K562 (cell line): ENCODE data around the gene KNL1. TPM values are rescaled to one million over a fixed set of nuclear protein-coding genes. Genes with fewer than 3 reads are reported as not detected.

ENCODE experiments used
- ATAC-seq: fragments of 200-7000 bp; cut with Tn5 transposase; 3 replicates; pipeline ENCODE4 v1.9.1; 2020; ENCODE audit warnings: moderate library complexity
- BruUV-seq: library from RNA; stranded (reverse); fragments of 400-500 nt; replicated peaks from 2 replicates; lab custom pipeline; 2021; lab: Mats Ljungman, UMichigan
- CTCF ChIA-PET: fragments of 300-600 bp; formaldehyde crosslinking; extraction: SDS; loops from one replicate; lab custom pipeline; 2021; ENCODE audit warnings: low intra/inter-chr PET ratio; lab: Yijun Ruan, JAX
- POLR2A ChIA-PET: fragments of 300-600, 350-650 bp; sonication (Branson Sonifier 250); formaldehyde crosslinking; extraction: SDS; loops from one replicate; lab custom pipeline; 2021; ENCODE audit warnings: antibody characterized with exemption, inconsistent platforms; lab: Yijun Ruan, JAX
- DNase-seq, 4 experiments: peaks; one replicate each; pipeline versions ENCODE4 v3.0.0 to v3.0.0-alpha.2; 2011 to 2018; ENCODE audit warnings: low spot score in 3 of 4, mixed read lengths in 3 of 4; ENCODE audit errors: extremely low read depth in 1 of 4
- FAIRE-seq: peaks from 2 replicates; lab custom pipeline; 2011; peaks lifted over from hg19 to GRCh38; lab: Jason Lieb, UNC
- H2AFZ ChIP-seq: 2 replicates; pipeline ENCODE4 v1.6.0; 2011; ENCODE audit warnings: low read depth, low read length, control low read depth, inconsistent platforms
- H3K27ac ChIP-seq: fragments of 200-600 bp; 3 replicates; pipeline ENCODE4 v1.8.0; 2011; ENCODE audit warnings: low read depth, mild to moderate bottlenecking, control low read depth, inconsistent platforms, low read length, moderate library complexity, mixed read lengths; ENCODE audit errors: extremely low read depth
- H3K27me3 ChIP-seq, 2 experiments: fragments of 300-600 bp in 1 of 2; 2 replicates in 1 of 2; 3 replicates in 1 of 2; pipeline versions ENCODE4 v1.6.0 to v1.8.0; 2011; ENCODE audit warnings: inconsistent platforms in 2 of 2, low read length in 2 of 2, mild to moderate bottlenecking in 1 of 2, mixed read lengths in 1 of 2, moderate library complexity in 1 of 2; ENCODE audit not compliant: control insufficient read depth in 2 of 2, insufficient read depth in 2 of 2
- H3K36me3 ChIP-seq: fragments of 300-600 bp; 3 replicates; pipeline ENCODE4 v1.8.0; 2011; ENCODE audit warnings: mild to moderate bottlenecking, low read length, inconsistent platforms; ENCODE audit not compliant: control insufficient read depth, insufficient read depth
- H3K4me1 ChIP-seq, 2 experiments: fragments of 200-600 bp in 1 of 2; replicated peaks in 1 of 2; 2 replicates in 1 of 2; 3 replicates in 1 of 2; pipeline versions ENCODE4 v1.5.1 to v1.8.0; 2011; ENCODE audit warnings: inconsistent platforms in 2 of 2, low read length in 2 of 2, mild to moderate bottlenecking in 1 of 2, mixed read lengths in 1 of 2, moderate library complexity in 1 of 2; ENCODE audit not compliant: control insufficient read depth in 2 of 2, insufficient read depth in 2 of 2
- H3K4me2 ChIP-seq: 2 replicates; pipeline ENCODE4 v1.6.1; 2011; ENCODE audit warnings: low read length, control low read depth, inconsistent platforms, mixed read lengths; ENCODE audit not compliant: insufficient read depth
- H3K4me3 ChIP-seq: fragments of 200-600 bp; sonication (generic), shearing (Covaris generic); 2 replicates; pipeline ENCODE4 v1.5.1; 2016; ENCODE audit warnings: control low read depth, inconsistent platforms
- H3K79me2 ChIP-seq: fragments of 200-600 bp; 3 replicates; pipeline ENCODE4 v1.8.0; 2011; ENCODE audit warnings: low read length, inconsistent platforms; ENCODE audit not compliant: control insufficient read depth, insufficient read depth
- H3K9ac ChIP-seq, 2 experiments: 2 replicates each; pipeline versions ENCODE4 v1.6.0 to v1.6.1; 2011; ENCODE audit warnings: low read depth in 2 of 2, low read length in 2 of 2, control low read depth in 1 of 2, inconsistent platforms in 1 of 2, mild to moderate bottlenecking in 1 of 2, mixed read lengths in 1 of 2; ENCODE audit not compliant: insufficient read depth in 1 of 2
- H3K9me1 ChIP-seq: one replicate; pipeline ENCODE4 v1.6.0; 2011; ENCODE audit warnings: inconsistent platforms, mild to moderate bottlenecking, low read length, moderate library complexity; ENCODE audit not compliant: control insufficient read depth, insufficient read depth
- H3K9me3 ChIP-seq: replicated peaks from 2 replicates; pipeline ENCODE4 v1.5.1; 2011; ENCODE audit warnings: low read depth, low read length, inconsistent platforms; ENCODE audit not compliant: control insufficient read depth, insufficient read depth
- H4K20me1 ChIP-seq: replicated peaks from 2 replicates; pipeline ENCODE4 v1.6.1; 2011; ENCODE audit warnings: low read length, inconsistent platforms, mixed read lengths; ENCODE audit not compliant: control insufficient read depth, insufficient read depth
- HCFC1 ChIP-seq: IDR thresholded peaks from 2 replicates; pipeline ENCODE4 v1.6.1; 2012; ENCODE audit warnings: low read depth, low read length, improper control_type of control experiment
- IRF2 ChIP-seq: sonication (generic); formaldehyde crosslinking; IDR thresholded peaks from 2 replicates; pipeline ENCODE4 v1.8.1; 2022; ENCODE audit warnings: mild to moderate bottlenecking, missing genetic modification reagents
- RAD21 ChIP-seq, 2 experiments: fragments of 250-450 bp in 1 of 2; fragments of 450-650 bp in 1 of 2; sonication (Bioruptor Pico) in 1 of 2; formaldehyde crosslinking in 1 of 2; IDR thresholded peaks in 1 of 2; conservative IDR thresholded peaks in 1 of 2; 2 replicates each; pipeline versions ENCODE4 v1.4.0 to v1.8.0; 2020 to 2022; ENCODE audit warnings: mild to moderate bottlenecking in 2 of 2, moderate library complexity in 1 of 2
- WGBS: fragments of 100-300 bp; shearing (Covaris generic); methylation state at CpG from one replicate; pipeline ENCODE4 v1.1.6; 2016; ENCODE audit warnings: low coverage, mixed read lengths; ENCODE audit not compliant: insufficient coverage; ENCODE audit errors: missing lambda C conversion rate; 5-methylcytosine and 5-hydroxymethylcytosine counted together
- in situ Hi-C: fragments of 300-500 bp; cut with MboI; formaldehyde crosslinking; loops from 4 replicates; pipeline ENCODE4 v1.15.0; 2018; ENCODE audit warnings: inconsistent platforms, mixed read lengths
- intact Hi-C: fragments of 100-400 bp; cut with micrococcal nuclease; formaldehyde crosslinking; loops from 2 replicates; pipeline ENCODE4 v1.14.2; 2022
- polyA plus RNA-seq, 8 experiments: library from polyadenylated mRNA; depleted of rRNA in 4 of 8; stranded (reverse) in 5 of 8; unstranded in 3 of 8; fragments of >200 nt; fragmentation: Nextera tagmentation in 2 of 8; fragmentation: Illumina TruSeq in 1 of 8; extraction: Ambion mirVana in 2 of 8; extraction: Trizol in 1 of 8; gene quantifications; 2 replicates each; pipeline versions ENCODE4 v1.2.1 to v1.2.3, GENCODE V29; 2011 to 2014; ENCODE audit warnings: inconsistent platforms in 1 of 8, missing spikeins in 1 of 8
- total RNA-seq, 7 experiments: library from RNA; depleted of rRNA in 6 of 7; stranded (reverse); fragments of >200 nt in 6 of 7; fragmentation: Illumina TruSeq in 2 of 7; extraction: Trizol in 2 of 7; gene quantifications; 2 replicates each; pipeline versions ENCODE4 v1.2.1 to v1.2.3, GENCODE V29; 2011 to 2021; ENCODE audit warnings: low replicate concordance in 1 of 7
- TF ChIP-seq, protein P1 (sequence below): fragments of 450-650 bp; IDR thresholded peaks from 2 replicates; pipeline ENCODE4 v1.6.1; 2014; ENCODE audit warnings: low read depth, mild to moderate bottlenecking, moderate library complexity, borderline replicate concordance
- TF ChIP-seq, protein P2 (sequence below), 3 experiments: IDR thresholded peaks in 2 of 3; conservative IDR thresholded peaks in 1 of 3; 2 replicates each; pipeline ENCODE4 v1.5.1; 2011 to 2012; ENCODE audit warnings: low read length in 3 of 3, mild to moderate bottlenecking in 3 of 3, control low read depth in 2 of 3, improper control_type of control experiment in 1 of 3, inconsistent platforms in 1 of 3, low read depth in 1 of 3, mixed read lengths in 1 of 3, moderate library complexity in 1 of 3; ENCODE audit not compliant: insufficient read depth in 2 of 3

The KNL1 gene
- total and polyA plus RNA-seq, 9 of the 15 experiments (the other 6 are each of a cell fraction or from before 2014, with no cell fraction given), result 14.5 to 65.4 (median 34.6) TPM

DNA sequence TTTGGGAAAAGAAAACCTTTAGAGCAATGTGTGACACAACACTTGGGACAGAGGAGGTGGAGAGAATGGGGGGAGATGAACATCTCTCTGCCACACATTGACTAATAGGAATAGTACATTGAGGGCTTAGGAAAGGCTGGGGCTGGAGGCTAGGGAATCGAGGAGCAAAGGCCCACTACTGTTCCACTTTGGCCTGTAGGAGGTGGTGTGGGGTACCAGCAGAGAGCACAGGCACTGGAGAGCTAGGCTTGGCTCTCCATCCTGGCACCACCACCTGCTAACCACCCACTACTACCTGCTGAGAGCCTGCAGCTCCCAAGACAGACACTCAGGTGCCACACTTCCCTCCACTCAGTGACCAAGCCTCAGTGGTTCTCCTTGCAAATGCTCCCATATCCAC, 48.6 kb upstream of the KNL1 start:
- no peak overlapping the region for H3K27ac ChIP-seq
- no peaks in the 10 kb centered on the region for H3K9me1 ChIP-seq
- ChIA-PET POLR2A (interaction anchor here (0.7 to 1.5 kb wide), 2 partner anchors 14 to 193 kb away, joined by 4 read pairs; no protein-coding TSS in a partner anchor), CTCF (no interaction called here)
- H3K4me3 ChIP-seq, result no peak overlapping the region
- peaks cover 28% of the 10 kb centered on the region; the same call in 2 of the 3 replicates for H3K36me3 ChIP-seq
- WGBS, result 8% methylated on average over 1 of the region's 1 CpG
- no peaks in the 10 kb centered on the region; the same call in 1 of the 2 replicates for H4K20me1 ChIP-seq
- H3K79me2 ChIP-seq, result no peaks in the 10 kb centered on the region
- intact Hi-C loops, result no loop called here
- no peak overlapping the region for H2AFZ ChIP-seq
- TF ChIP-seq, protein P1, sequence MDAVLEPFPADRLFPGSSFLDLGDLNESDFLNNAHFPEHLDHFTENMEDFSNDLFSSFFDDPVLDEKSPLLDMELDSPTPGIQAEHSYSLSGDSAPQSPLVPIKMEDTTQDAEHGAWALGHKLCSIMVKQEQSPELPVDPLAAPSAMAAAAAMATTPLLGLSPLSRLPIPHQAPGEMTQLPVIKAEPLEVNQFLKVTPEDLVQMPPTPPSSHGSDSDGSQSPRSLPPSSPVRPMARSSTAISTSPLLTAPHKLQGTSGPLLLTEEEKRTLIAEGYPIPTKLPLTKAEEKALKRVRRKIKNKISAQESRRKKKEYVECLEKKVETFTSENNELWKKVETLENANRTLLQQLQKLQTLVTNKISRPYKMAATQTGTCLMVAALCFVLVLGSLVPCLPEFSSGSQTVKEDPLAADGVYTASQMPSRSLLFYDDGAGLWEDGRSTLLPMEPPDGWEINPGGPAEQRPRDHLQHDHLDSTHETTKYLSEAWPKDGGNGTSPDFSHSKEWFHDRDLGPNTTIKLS, result no peak
- TF ChIP-seq RAD21 (CRISPR knock-in tag; conservative IDR thresholded peaks at IDR 0.05 in 1 of 2, IDR thresholded peaks at IDR 0.05 in 1 of 2) (peak in 1 of 2 experiments; percentile 17; a peak in 1 of 4 replicates), HCFC1 (no peak), IRF2 (no peak)
- TF ChIP-seq, protein P2, sequence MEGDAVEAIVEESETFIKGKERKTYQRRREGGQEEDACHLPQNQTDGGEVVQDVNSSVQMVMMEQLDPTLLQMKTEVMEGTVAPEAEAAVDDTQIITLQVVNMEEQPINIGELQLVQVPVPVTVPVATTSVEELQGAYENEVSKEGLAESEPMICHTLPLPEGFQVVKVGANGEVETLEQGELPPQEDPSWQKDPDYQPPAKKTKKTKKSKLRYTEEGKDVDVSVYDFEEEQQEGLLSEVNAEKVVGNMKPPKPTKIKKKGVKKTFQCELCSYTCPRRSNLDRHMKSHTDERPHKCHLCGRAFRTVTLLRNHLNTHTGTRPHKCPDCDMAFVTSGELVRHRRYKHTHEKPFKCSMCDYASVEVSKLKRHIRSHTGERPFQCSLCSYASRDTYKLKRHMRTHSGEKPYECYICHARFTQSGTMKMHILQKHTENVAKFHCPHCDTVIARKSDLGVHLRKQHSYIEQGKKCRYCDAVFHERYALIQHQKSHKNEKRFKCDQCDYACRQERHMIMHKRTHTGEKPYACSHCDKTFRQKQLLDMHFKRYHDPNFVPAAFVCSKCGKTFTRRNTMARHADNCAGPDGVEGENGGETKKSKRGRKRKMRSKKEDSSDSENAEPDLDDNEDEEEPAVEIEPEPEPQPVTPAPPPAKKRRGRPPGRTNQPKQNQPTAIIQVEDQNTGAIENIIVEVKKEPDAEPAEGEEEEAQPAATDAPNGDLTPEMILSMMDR (IDR thresholded peaks at IDR 0.05 in 2 of 3, conservative IDR thresholded peaks at IDR 0.05 in 1 of 3; ENCODE audit: insufficient read depth in 2 of 3, low read depth in 1 of 3, low read length in 3 of 3), result peak; percentile 38 to 51 (median 40); a peak in 4 of 6 replicates
- no peak overlapping the region for H3K4me2 ChIP-seq
- peak; percentile 37 for FAIRE-seq
- no peak overlapping the region for H3K9ac ChIP-seq
- BruUV-seq, result no TSS peak
- H3K9me3 ChIP-seq, result no peaks in the 10 kb centered on the region
- in situ Hi-C loops, result no loop called here
- peak; percentile 77 for ATAC-seq
- H3K27me3 ChIP-seq, result no peaks in the 10 kb centered on the region
- DNase-seq, result peak in 3 of 4 experiments; percentile 29 to 44 (median 31)
- peaks cover 3 to 14% of the 10 kb centered on the region in 2 experiments; a peak in 3 of 5 replicates for H3K4me1 ChIP-seq
